H1 (cell line): ENCODE results near the gene MFNG. TPM values are rescaled to one million over a fixed set of nuclear protein-coding genes. Genes with fewer than 3 reads are reported as not detected.

ENCODE experiments used
- CTCF ChIA-PET: fragments of 300-600 bp; sonication (Branson Sonifier 250); formaldehyde crosslinking; loops from one replicate; lab custom pipeline; 2021; ENCODE audit not compliant: partially characterized antibody; lab: Charles Lee
- POLR2A ChIA-PET: fragments of 300-600 bp; sonication (Branson Sonifier 250); formaldehyde crosslinking; loops from one replicate; lab custom pipeline; 2021; ENCODE audit warnings: inconsistent platforms; ENCODE audit not compliant: partially characterized antibody; lab: Charles Lee
- DNase-seq, 2 experiments: peaks; one replicate each; pipeline versions ENCODE4 v3.0.0 to v3.0.0-alpha.2; 2010 to 2022; ENCODE audit warnings: low spot score in 2 of 2, low read depth in 1 of 2, mixed read lengths in 1 of 2
- FAIRE-seq: peaks from 2 replicates; lab custom pipeline; 2011; peaks lifted over from hg19 to GRCh38; lab: Jason Lieb, UNC
- H2AFZ ChIP-seq: 2 replicates; pipeline ENCODE4 v1.8.1; 2012; ENCODE audit warnings: low read length, inconsistent platforms
- H2AK5ac ChIP-seq: 2 replicates; pipeline ENCODE4 v1.6.1; 2013; ENCODE audit warnings: low read depth, low read length
- H2BK120ac ChIP-seq: replicated peaks from 2 replicates; pipeline ENCODE3; 2013; ENCODE audit warnings: low read depth, low read length, inconsistent platforms
- H2BK12ac ChIP-seq: 2 replicates; pipeline ENCODE4 v1.6.1; 2013; ENCODE audit warnings: low read depth, low read length
- H2BK15ac ChIP-seq: 2 replicates; pipeline ENCODE4 v1.6.1; 2013; ENCODE audit warnings: low read length
- H2BK20ac ChIP-seq: 2 replicates; pipeline ENCODE4 v1.6.1; 2013; ENCODE audit warnings: low read length
- H2BK5ac ChIP-seq: 2 replicates; pipeline ENCODE4 v1.6.1; 2013; ENCODE audit warnings: low read depth, low read length
- H3K14ac ChIP-seq: 2 replicates; pipeline ENCODE4 v1.6.1; 2013; ENCODE audit warnings: inconsistent platforms; ENCODE audit not compliant: insufficient read length
- H3K18ac ChIP-seq: 2 replicates; pipeline ENCODE4 v1.6.1; 2013; ENCODE audit warnings: low read length; ENCODE audit errors: extremely low read depth
- H3K23ac ChIP-seq: 2 replicates; pipeline ENCODE4 v1.6.1; 2013; ENCODE audit warnings: inconsistent platforms; ENCODE audit not compliant: insufficient read length
- H3K23me2 ChIP-seq: 2 replicates; pipeline ENCODE4 v1.6.1; 2013; ENCODE audit warnings: low read depth, low read length
- H3K27ac ChIP-seq: 2 replicates; pipeline ENCODE4 v1.6.1; 2011; ENCODE audit warnings: low read depth, low read length, inconsistent platforms
- H3K27me3 ChIP-seq, 4 experiments: replicated peaks in 1 of 4; 1 replicate in 1 of 4; 2 replicates in 3 of 4; pipeline versions ENCODE4 v1.6.1 to v1.8.1; 2011 to 2013; ENCODE audit warnings: low read length in 3 of 4, mild to moderate bottlenecking in 3 of 4, inconsistent platforms in 2 of 4, mixed read lengths in 2 of 4, moderate library complexity in 1 of 4; ENCODE audit not compliant: control insufficient read depth in 3 of 4, insufficient read depth in 3 of 4; ENCODE audit errors: extremely low read depth in 1 of 4
- H3K36me3 ChIP-seq, 4 experiments: 2 replicates each; pipeline versions ENCODE4 v1.6.1 to v1.8.1; 2011 to 2013; ENCODE audit warnings: mild to moderate bottlenecking in 4 of 4, low read length in 3 of 4, moderate library complexity in 2 of 4, control low read depth in 1 of 4, inconsistent platforms in 1 of 4; ENCODE audit not compliant: insufficient read depth in 4 of 4, control insufficient read depth in 2 of 4
- H3K4ac ChIP-seq: replicated peaks from 2 replicates; pipeline ENCODE3; 2013; ENCODE audit warnings: low read length, low read depth, mixed read lengths, inconsistent platforms; ENCODE audit not compliant: insufficient read length
- H3K4me1 ChIP-seq, 4 experiments: replicated peaks in 1 of 4; 1 replicate in 1 of 4; 2 replicates in 3 of 4; pipeline versions ENCODE4 v1.6.1 to v1.8.1; 2011 to 2013; ENCODE audit warnings: low read length in 3 of 4, inconsistent platforms in 2 of 4, mixed read lengths in 1 of 4; ENCODE audit not compliant: insufficient read depth in 4 of 4, control insufficient read depth in 3 of 4
- H3K4me2 ChIP-seq, 2 experiments: 2 replicates each; pipeline versions ENCODE4 v1.6.1 to v1.8.1; 2011 to 2013; ENCODE audit warnings: low read depth in 2 of 2, low read length in 2 of 2, control low read depth in 1 of 2, inconsistent platforms in 1 of 2, mild to moderate bottlenecking in 1 of 2; ENCODE audit not compliant: insufficient read depth in 1 of 2
- H3K4me3 ChIP-seq, 4 experiments: fragments of 200-600, 300-600 bp in 1 of 4; sonication (generic), shearing (Covaris generic), sonication (Bioruptor Twin) in 1 of 4; 2 replicates each; pipeline versions ENCODE4 v1.5.1 to v1.8.1; 2011 to 2016; ENCODE audit warnings: low read length in 4 of 4, low read depth in 3 of 4, control low read depth in 2 of 4, inconsistent platforms in 2 of 4, mild to moderate bottlenecking in 2 of 4, mixed read lengths in 1 of 4, moderate library complexity in 1 of 4; ENCODE audit not compliant: insufficient read depth in 2 of 4; ENCODE audit errors: extremely low read depth in 1 of 4
- H3K56ac ChIP-seq: replicated peaks from 2 replicates; pipeline ENCODE3; 2013; ENCODE audit warnings: low read depth, mild to moderate bottlenecking, mixed read lengths, low read length, inconsistent platforms; ENCODE audit not compliant: insufficient read length
- H3K79me1 ChIP-seq: 2 replicates; pipeline ENCODE4 v1.6.1; 2013; ENCODE audit warnings: low read depth, low read length, control low read depth
- H3K79me2 ChIP-seq, 2 experiments: 2 replicates each; pipeline versions ENCODE4 v1.6.1 to v1.8.1; 2012 to 2013; ENCODE audit warnings: low read length in 2 of 2, mild to moderate bottlenecking in 2 of 2, inconsistent platforms in 1 of 2; ENCODE audit not compliant: insufficient read depth in 2 of 2, control insufficient read depth in 1 of 2
- H3K9ac ChIP-seq, 4 experiments: replicated peaks in 1 of 4; 1 replicate in 1 of 4; 2 replicates in 3 of 4; pipeline versions ENCODE4 v1.6.1 to v1.8.1; 2011 to 2013; ENCODE audit warnings: low read depth in 3 of 4, low read length in 3 of 4, control low read depth in 2 of 4, mild to moderate bottlenecking in 2 of 4, moderate library complexity in 2 of 4, inconsistent platforms in 1 of 4; ENCODE audit errors: extremely low read depth in 1 of 4
- H3K9me3 ChIP-seq, 2 experiments: 2 replicates each; pipeline versions ENCODE4 v1.6.1 to v1.8.1; 2012 to 2013; ENCODE audit warnings: mild to moderate bottlenecking in 2 of 2, moderate library complexity in 2 of 2, control low read depth in 1 of 2, inconsistent platforms in 1 of 2, low read depth in 1 of 2, low read length in 1 of 2, mixed read lengths in 1 of 2; ENCODE audit not compliant: insufficient read depth in 2 of 2
- H4K20me1 ChIP-seq, 2 experiments: replicated peaks in 1 of 2; 2 replicates each; pipeline versions ENCODE3 to v1.8.1; 2011 to 2013; ENCODE audit warnings: inconsistent platforms in 2 of 2, low read length in 2 of 2, mild to moderate bottlenecking in 1 of 2; ENCODE audit not compliant: insufficient read depth in 2 of 2, control insufficient read depth in 1 of 2
- H4K5ac ChIP-seq: 2 replicates; pipeline ENCODE4 v1.6.1; 2013; ENCODE audit warnings: low read length, low read depth, mixed read lengths, inconsistent platforms; ENCODE audit not compliant: insufficient read length
- H4K8ac ChIP-seq: 2 replicates; pipeline ENCODE4 v1.8.0; 2013; ENCODE audit warnings: mild to moderate bottlenecking, moderate library complexity, low read length, inconsistent platforms; ENCODE audit not compliant: insufficient read depth; ENCODE audit errors: extremely low read depth
- H4K91ac ChIP-seq: replicated peaks from 2 replicates; pipeline ENCODE3; 2013; ENCODE audit warnings: low read length, mixed read lengths, inconsistent platforms; ENCODE audit not compliant: insufficient read length
- JUND ChIP-seq: IDR thresholded peaks from 2 replicates; pipeline ENCODE4 v1.6.1; 2011; ENCODE audit warnings: mild to moderate bottlenecking, improper control_type of control experiment, low read length
- RAD21 ChIP-seq, 2 experiments: IDR thresholded peaks in 1 of 2; conservative IDR thresholded peaks in 1 of 2; 2 replicates each; pipeline ENCODE4 v1.6.1; 2011; ENCODE audit warnings: low read depth in 2 of 2, low read length in 2 of 2, improper control_type of control experiment in 1 of 2, inconsistent platforms in 1 of 2, mild to moderate bottlenecking in 1 of 2, moderate library complexity in 1 of 2
- RFX5 ChIP-seq: IDR thresholded peaks from 2 replicates; pipeline ENCODE4 v1.6.1; 2011; ENCODE audit warnings: low read depth, low read length, improper control_type of control experiment, borderline replicate concordance
- WGBS, 2 experiments: shearing (Covaris generic) in 1 of 2; methylation state at CpG; one replicate each; pipeline versions ENCODE4 v1.1.6 to v1.1.7; 2013 to 2015; ENCODE audit warnings: low lambda C conversion rate in 2 of 2, mixed read lengths in 2 of 2, inconsistent platforms in 1 of 2, low coverage in 1 of 2, missing lambda C conversion rate in 1 of 2; ENCODE audit not compliant: insufficient replicate concordance in 2 of 2, insufficient coverage in 1 of 2, insufficient read length in 1 of 2; ENCODE audit errors: extremely low coverage in 1 of 2, missing lambda C conversion rate in 1 of 2; 5-methylcytosine and 5-hydroxymethylcytosine counted together
- polyA plus RNA-seq, 7 experiments: library from polyadenylated mRNA; depleted of rRNA in 3 of 7; stranded (reverse) in 5 of 7; unstranded in 2 of 7; fragments of >200 nt in 5 of 7; fragments of 200-250 nt in 2 of 7; gene quantifications; 1 replicate in 5 of 7; 2 replicates in 1 of 7; 4 replicates in 1 of 7; pipeline versions ENCODE4 v1.2.1 to v1.2.3, GENCODE V29; 2011 to 2013; ENCODE audit warnings: missing spikeins in 2 of 7, mixed read lengths in 2 of 7
- total RNA-seq: library from RNA; stranded (reverse); fragmentation: NEBNext Ultra II Directional; extraction: Animal tissue kit (Norgen Biotek cat#: 25700); gene quantifications from 2 replicates; pipeline ENCODE4 v1.2.1, GENCODE V29; 2021

Gene MFNG
- total and polyA plus RNA-seq, 2 of the 8 experiments (the other 6 are each of a cell fraction or from before 2014, with no cell fraction given) = 1.7 to 5.5 TPM

DNA sequence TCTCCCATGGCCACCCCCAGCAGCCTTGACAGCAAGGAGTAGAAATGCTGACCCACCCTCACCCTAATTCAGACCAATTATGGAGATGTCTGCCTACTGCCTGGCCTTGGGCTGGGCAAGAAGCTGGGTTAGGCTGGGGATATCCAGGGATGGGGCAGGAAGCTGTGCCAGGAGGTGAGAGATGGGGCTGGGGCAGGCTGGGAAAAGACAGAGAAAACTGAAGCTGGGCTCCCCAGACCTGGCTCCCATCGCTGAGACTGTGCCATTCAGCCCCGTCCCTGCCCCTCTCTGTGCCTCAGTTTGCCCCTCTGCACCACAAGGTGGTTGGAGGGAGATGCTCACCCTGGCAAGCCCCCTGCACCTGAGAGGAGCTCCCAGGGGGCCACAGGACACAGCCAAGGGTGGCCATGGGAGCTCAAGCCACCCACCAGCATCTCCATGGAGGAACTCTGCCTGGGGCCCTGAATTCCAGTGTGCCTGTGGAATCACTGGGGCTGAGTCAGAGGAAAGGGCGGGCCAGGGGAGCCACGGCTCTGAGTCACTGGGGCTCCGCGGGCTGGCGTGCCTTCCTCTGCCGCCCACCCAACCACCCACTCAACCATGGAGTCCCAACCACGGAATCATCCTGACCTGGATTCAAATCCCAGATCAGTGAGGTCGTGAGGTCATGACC is 39.0 kb upstream of the MFNG start:
- no peak overlapping the region for H2AFZ ChIP-seq
- 86% methylated on average over 10 of the region's 10 CpGs; no CpG with 5 or more reads in 1 of the 2 experiments for WGBS, 2 experiments
- H3K18ac ChIP-seq = no peak overlapping the region
- H3K27ac ChIP-seq = no peak overlapping the region
- no peaks in the 10 kb centered on the region for H3K4me1 ChIP-seq
- H2BK5ac ChIP-seq = no peak overlapping the region
- no peaks in the 10 kb centered on the region for H3K9me3 ChIP-seq
- no peak overlapping the region for H2BK120ac ChIP-seq
- no peak overlapping the region for H4K91ac ChIP-seq
- no peak for DNase-seq
- TF ChIP-seq RFX5 = no peak
- no peak for TF ChIP-seq JUND
- TF ChIP-seq RAD21 (IDR thresholded peaks at IDR 0.05 in 1 of 2, conservative IDR thresholded peaks at IDR 0.05 in 1 of 2; ENCODE audit: low read depth in 2 of 2, low read length in 2 of 2) = no peak
- H3K56ac ChIP-seq = no peak overlapping the region
- no peak overlapping the region for H4K8ac ChIP-seq
- H3K14ac ChIP-seq = no peak overlapping the region
- H3K23ac ChIP-seq = no peak overlapping the region
- no peak overlapping the region for H2AK5ac ChIP-seq
- no peaks in the 10 kb centered on the region; a peak in 1 of 7 replicates for H3K27me3 ChIP-seq
- no peaks in the 10 kb centered on the region for H3K36me3 ChIP-seq
- no peak overlapping the region for H3K4ac ChIP-seq
- no peak overlapping the region for H2BK20ac ChIP-seq
- no peak for FAIRE-seq
- ChIA-PET CTCF (interaction anchor here (0.9 to 1.3 kb wide), 3 partner anchors 8 to 37 kb away, joined by 3 to 4 read pairs (median 3); no protein-coding TSS in a partner anchor), POLR2A (no interaction called here)
- no peaks in the 10 kb centered on the region for H3K79me2 ChIP-seq
- H3K9ac ChIP-seq = no peak overlapping the region
- H2BK15ac ChIP-seq = no peak overlapping the region
- no peaks in the 10 kb centered on the region for H3K23me2 ChIP-seq
- no peak overlapping the region for H4K5ac ChIP-seq
- no peaks in the 10 kb centered on the region for H3K79me1 ChIP-seq
- no peaks in the 10 kb centered on the region for H4K20me1 ChIP-seq
- no peak overlapping the region for H3K4me3 ChIP-seq
- no peak overlapping the region for H2BK12ac ChIP-seq
- H3K4me2 ChIP-seq = no peak overlapping the region
